ENCODE measurements around the gene MARCHF2.
"Not testable (repeated sequence)": the region's sequence is repeated elsewhere in the genome, so short reads cannot be mapped to it uniquely, and the experiment has no call there.

- TF ChIP-seq CTCF (IDR thresholded peaks at IDR 0.05; ENCODE audit: low read depth, low read length); EZH2phosphoT487 (IDR thresholded peaks at IDR 0.05; ENCODE audit: low read depth): not testable (repeated sequence)
Observed at GRCh38 chr19:8444140-8444676, 31.1 kb downstream of the MARCHF2 start.

Measured in OCI-LY3 (cell line).